Activated T-cell treated with anti-CD3 and anti-CD28 coated beads for 48 hours (primary cell): ENCODE results near the gene PIGS.
"Not testable (repeated sequence)": the region's sequence is repeated elsewhere in the genome, so short reads cannot be mapped to it uniquely, and the experiment has no call there.

Source experiments
- DNase-seq: peaks from one replicate; pipeline ENCODE4 v3.0.0-alpha.2; 2020; ENCODE audit warnings: low read depth

The PIGS gene

GRCh38 chr17:28529013-28529400 lies 42.3 kb downstream of the PIGS start:
- DNase-seq, result no peak

- no peak for DNase-seq
Measured at GRCh38 chr17:28528327-28529012, 42.9 kb downstream of the PIGS start.

- no peak for DNase-seq
Measured at GRCh38 chr17:28527859-28528258, 43.5 kb downstream of the PIGS start.

- no peak for DNase-seq
Measured at GRCh38 chr17:28527181-28527681, 44.1 kb downstream of the PIGS start.

GRCh38 chr17:28526381-28526780 lies 44.9 kb downstream of the PIGS start:
- DNase-seq, result no peak

- DNase-seq, result no peak
Measured at GRCh38 chr17:28524476-28525424, 46.6 kb downstream of the PIGS start.

- DNase-seq, result no peak
Measured at GRCh38 chr17:28523876-28524275, 47.4 kb downstream of the PIGS start.

- no peak for DNase-seq
Measured at GRCh38 chr17:28523186-28523585, 48.1 kb downstream of the PIGS start.

GRCh38 chr17:28522281-28522680 lies 49.0 kb downstream of the PIGS start:
- not testable (repeated sequence) for DNase-seq

GRCh38 chr17:28521311-28522085 lies 49.8 kb downstream of the PIGS start:
- DNase-seq, result no peak

GRCh38 chr17:28520687-28521086 lies 50.6 kb downstream of the PIGS start:
- DNase-seq, result no peak

GRCh38 chr17:28519236-28519635 lies 52.1 kb downstream of the PIGS start:
- no peak for DNase-seq

- DNase-seq, result no peak
Measured at GRCh38 chr17:28518578-28518977, 52.7 kb downstream of the PIGS start.

- no peak for DNase-seq
Measured at GRCh38 chr17:28518132-28518531, 53.2 kb downstream of the PIGS start.

GRCh38 chr17:28515518-28515917 lies 55.8 kb downstream of the PIGS start:
- no peak for DNase-seq

GRCh38 chr17:28514561-28515002 lies 56.7 kb downstream of the PIGS start:
- DNase-seq, result no peak

GRCh38 chr17:28513476-28513875 lies 57.8 kb downstream of the PIGS start:
- DNase-seq, result no peak

- no peak for DNase-seq
Measured at GRCh38 chr17:28511858-28512461, 59.4 kb downstream of the PIGS start.

- DNase-seq, result no peak
Measured at GRCh38 chr17:28509789-28510188, 61.5 kb downstream of the PIGS start.

- DNase-seq, result no peak
Measured at GRCh38 chr17:28508211-28508724, 63.1 kb downstream of the PIGS start.

- DNase-seq, result no peak
Measured at GRCh38 chr17:28507567-28508203, 63.6 kb downstream of the PIGS start.
